ENCODE measurements around the gene XDH.

DNA sequence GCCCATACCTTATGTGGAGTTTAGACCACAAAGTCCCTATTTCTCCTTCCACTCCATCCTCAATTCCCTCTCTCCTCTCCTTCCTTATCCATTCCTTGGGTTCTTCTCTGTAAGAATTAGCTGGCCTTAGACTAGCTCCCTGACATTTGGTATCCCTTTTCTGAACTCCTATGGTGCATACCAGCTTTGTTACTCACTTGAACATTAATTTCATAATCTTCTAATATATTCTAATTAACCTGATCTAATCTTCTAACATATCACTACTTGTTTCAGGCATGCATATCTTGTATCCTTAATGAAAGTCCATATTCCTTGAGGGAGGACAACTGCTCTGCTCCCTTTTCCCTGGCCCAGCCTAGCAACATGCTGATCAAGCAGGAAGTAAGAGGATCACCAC lies 114.2 kb downstream of the XDH start:
- TF ChIP-seq, protein P1, sequence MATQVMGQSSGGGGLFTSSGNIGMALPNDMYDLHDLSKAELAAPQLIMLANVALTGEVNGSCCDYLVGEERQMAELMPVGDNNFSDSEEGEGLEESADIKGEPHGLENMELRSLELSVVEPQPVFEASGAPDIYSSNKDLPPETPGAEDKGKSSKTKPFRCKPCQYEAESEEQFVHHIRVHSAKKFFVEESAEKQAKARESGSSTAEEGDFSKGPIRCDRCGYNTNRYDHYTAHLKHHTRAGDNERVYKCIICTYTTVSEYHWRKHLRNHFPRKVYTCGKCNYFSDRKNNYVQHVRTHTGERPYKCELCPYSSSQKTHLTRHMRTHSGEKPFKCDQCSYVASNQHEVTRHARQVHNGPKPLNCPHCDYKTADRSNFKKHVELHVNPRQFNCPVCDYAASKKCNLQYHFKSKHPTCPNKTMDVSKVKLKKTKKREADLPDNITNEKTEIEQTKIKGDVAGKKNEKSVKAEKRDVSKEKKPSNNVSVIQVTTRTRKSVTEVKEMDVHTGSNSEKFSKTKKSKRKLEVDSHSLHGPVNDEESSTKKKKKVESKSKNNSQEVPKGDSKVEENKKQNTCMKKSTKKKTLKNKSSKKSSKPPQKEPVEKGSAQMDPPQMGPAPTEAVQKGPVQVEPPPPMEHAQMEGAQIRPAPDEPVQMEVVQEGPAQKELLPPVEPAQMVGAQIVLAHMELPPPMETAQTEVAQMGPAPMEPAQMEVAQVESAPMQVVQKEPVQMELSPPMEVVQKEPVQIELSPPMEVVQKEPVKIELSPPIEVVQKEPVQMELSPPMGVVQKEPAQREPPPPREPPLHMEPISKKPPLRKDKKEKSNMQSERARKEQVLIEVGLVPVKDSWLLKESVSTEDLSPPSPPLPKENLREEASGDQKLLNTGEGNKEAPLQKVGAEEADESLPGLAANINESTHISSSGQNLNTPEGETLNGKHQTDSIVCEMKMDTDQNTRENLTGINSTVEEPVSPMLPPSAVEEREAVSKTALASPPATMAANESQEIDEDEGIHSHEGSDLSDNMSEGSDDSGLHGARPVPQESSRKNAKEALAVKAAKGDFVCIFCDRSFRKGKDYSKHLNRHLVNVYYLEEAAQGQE (IDR thresholded peaks at IDR 0.05; ENCODE audit: low read depth, low read length): no peak
- TF ChIP-seq GABPA (IDR thresholded peaks at IDR 0.05; ENCODE audit: low read depth) (no peak), EP300 (IDR thresholded peaks at IDR 0.05; ENCODE audit: borderline replicate concordance in 1 of 2, low read depth in 1 of 2, low read length in 1 of 2) (no peak), SMC3 (IDR thresholded peaks at IDR 0.05; ENCODE audit: low read depth, low read length) (no peak), GATA2 (CRISPR knock-in tag; IDR thresholded peaks at IDR 0.05) (no peak), FOXJ3 (CRISPR knock-in tag; IDR thresholded peaks at IDR 0.05) (no peak), POLR2AphosphoS5 (IDR thresholded peaks at IDR 0.05; ENCODE audit: low read depth, low read length) (no peak), EZH2phosphoT487 (IDR thresholded peaks at IDR 0.05; ENCODE audit: borderline replicate concordance, low read depth) (no peak), SIN3A (IDR thresholded peaks at IDR 0.05; ENCODE audit: borderline replicate concordance, low read depth, low read length) (no peak), TAF1 (IDR thresholded peaks at IDR 0.05; ENCODE audit: borderline replicate concordance, low read depth, low read length) (no peak), TEAD4 (IDR thresholded peaks at IDR 0.05; ENCODE audit: borderline replicate concordance, insufficient read depth) (no peak)
- TF ChIP-seq, protein P2, sequence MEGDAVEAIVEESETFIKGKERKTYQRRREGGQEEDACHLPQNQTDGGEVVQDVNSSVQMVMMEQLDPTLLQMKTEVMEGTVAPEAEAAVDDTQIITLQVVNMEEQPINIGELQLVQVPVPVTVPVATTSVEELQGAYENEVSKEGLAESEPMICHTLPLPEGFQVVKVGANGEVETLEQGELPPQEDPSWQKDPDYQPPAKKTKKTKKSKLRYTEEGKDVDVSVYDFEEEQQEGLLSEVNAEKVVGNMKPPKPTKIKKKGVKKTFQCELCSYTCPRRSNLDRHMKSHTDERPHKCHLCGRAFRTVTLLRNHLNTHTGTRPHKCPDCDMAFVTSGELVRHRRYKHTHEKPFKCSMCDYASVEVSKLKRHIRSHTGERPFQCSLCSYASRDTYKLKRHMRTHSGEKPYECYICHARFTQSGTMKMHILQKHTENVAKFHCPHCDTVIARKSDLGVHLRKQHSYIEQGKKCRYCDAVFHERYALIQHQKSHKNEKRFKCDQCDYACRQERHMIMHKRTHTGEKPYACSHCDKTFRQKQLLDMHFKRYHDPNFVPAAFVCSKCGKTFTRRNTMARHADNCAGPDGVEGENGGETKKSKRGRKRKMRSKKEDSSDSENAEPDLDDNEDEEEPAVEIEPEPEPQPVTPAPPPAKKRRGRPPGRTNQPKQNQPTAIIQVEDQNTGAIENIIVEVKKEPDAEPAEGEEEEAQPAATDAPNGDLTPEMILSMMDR (IDR thresholded peaks at IDR 0.05): no peak
- TF ChIP-seq, protein P3, sequence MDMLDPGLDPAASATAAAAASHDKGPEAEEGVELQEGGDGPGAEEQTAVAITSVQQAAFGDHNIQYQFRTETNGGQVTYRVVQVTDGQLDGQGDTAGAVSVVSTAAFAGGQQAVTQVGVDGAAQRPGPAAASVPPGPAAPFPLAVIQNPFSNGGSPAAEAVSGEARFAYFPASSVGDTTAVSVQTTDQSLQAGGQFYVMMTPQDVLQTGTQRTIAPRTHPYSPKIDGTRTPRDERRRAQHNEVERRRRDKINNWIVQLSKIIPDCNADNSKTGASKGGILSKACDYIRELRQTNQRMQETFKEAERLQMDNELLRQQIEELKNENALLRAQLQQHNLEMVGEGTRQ (IDR thresholded peaks at IDR 0.05; ENCODE audit: borderline replicate concordance, low read depth, low read length): no peak

All from SK-N-SH (cell line).